Right lobe of liver (tissue), 4 donors: Measurements from ENCODE around the gene DAO.

Experiments used
- POLR2A ChIP-seq: fragments of 450-650 bp; IDR thresholded peaks from one replicate; pipeline ENCODE4 v1.6.1; 2017; ENCODE audit warnings: antibody characterized with exemption, mild to moderate bottlenecking
- TF ChIP-seq, protein P1 (sequence below), 4 donors: fragments of 200-600 bp in 3 of 4; fragments of 450-650 bp in 1 of 4; IDR thresholded peaks; one replicate each; pipeline versions ENCODE4 v1.5.1 to v1.8.0; 2016 to 2022; ENCODE audit warnings: antibody characterized with exemption in 4 of 4, mild to moderate bottlenecking in 2 of 4
- donor health status: DM: no; HTN: no; CAD: no.
- donor health status: DM: no; HTN: no; CAD: no.
- donor health status: DM: no; HTN: yes; CAD: no.

DNA sequence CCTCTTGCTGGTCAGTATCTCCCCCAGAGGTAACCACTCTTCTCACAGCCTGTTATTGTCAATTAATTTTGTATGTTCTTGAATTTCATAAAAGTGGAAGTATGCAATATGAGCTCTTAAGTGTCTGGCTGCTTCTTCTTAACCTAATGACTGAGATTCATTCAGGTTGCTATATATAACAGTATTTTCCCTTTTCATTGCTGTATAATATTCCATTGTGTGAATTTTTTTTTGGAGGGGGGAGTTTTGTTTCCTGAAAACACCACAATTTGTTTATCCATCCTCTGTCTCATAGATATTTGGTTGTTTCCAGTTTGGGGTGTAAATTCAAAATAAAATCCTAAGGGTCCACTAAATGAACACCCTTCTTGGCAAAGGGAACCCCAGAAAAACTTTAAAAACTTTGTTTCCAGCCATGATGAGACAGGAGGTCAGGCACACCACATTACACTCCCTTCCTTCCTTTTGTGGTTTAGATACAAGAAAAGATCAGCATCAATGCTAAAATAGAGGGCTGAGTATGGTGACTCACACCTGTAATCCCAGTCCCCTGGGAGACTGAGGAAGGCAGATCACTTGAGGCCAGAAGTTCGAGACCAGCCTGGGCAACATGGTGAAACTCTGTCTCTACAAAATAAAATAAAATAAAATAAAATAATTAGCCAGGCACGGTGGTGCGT, 4.1 kb upstream of the DAO start:
- no peak for TF ChIP-seq POLR2A
- TF ChIP-seq, protein P1, sequence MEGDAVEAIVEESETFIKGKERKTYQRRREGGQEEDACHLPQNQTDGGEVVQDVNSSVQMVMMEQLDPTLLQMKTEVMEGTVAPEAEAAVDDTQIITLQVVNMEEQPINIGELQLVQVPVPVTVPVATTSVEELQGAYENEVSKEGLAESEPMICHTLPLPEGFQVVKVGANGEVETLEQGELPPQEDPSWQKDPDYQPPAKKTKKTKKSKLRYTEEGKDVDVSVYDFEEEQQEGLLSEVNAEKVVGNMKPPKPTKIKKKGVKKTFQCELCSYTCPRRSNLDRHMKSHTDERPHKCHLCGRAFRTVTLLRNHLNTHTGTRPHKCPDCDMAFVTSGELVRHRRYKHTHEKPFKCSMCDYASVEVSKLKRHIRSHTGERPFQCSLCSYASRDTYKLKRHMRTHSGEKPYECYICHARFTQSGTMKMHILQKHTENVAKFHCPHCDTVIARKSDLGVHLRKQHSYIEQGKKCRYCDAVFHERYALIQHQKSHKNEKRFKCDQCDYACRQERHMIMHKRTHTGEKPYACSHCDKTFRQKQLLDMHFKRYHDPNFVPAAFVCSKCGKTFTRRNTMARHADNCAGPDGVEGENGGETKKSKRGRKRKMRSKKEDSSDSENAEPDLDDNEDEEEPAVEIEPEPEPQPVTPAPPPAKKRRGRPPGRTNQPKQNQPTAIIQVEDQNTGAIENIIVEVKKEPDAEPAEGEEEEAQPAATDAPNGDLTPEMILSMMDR (IDR thresholded peaks at IDR 0.05) = no peak
